H1 (cell line): Measurements from ENCODE around the gene PCED1B. TPM values are rescaled to one million over a fixed set of nuclear protein-coding genes. Genes with fewer than 3 reads are reported as not detected.

ENCODE experiments used
- RFX5 ChIP-seq: IDR thresholded peaks from 2 replicates; pipeline ENCODE4 v1.6.1; 2011; ENCODE audit warnings: low read depth, low read length, improper control_type of control experiment, borderline replicate concordance
- polyA plus RNA-seq, 7 experiments: library from polyadenylated mRNA; depleted of rRNA in 3 of 7; stranded (reverse) in 5 of 7; unstranded in 2 of 7; fragments of >200 nt in 5 of 7; fragments of 200-250 nt in 2 of 7; gene quantifications; 1 replicate in 5 of 7; 2 replicates in 1 of 7; 4 replicates in 1 of 7; pipeline versions ENCODE4 v1.2.1 to v1.2.3, GENCODE V29; 2011 to 2013; ENCODE audit warnings: missing spikeins in 2 of 7, mixed read lengths in 2 of 7
- total RNA-seq: library from RNA; stranded (reverse); fragmentation: NEBNext Ultra II Directional; extraction: Animal tissue kit (Norgen Biotek cat#: 25700); gene quantifications from 2 replicates; pipeline ENCODE4 v1.2.1, GENCODE V29; 2021

Gene PCED1B
- total and polyA plus RNA-seq, 2 of the 8 experiments (the other 6 are each of a cell fraction or from before 2014, with no cell fraction given): 4.7 to 5.4 TPM

DNA sequence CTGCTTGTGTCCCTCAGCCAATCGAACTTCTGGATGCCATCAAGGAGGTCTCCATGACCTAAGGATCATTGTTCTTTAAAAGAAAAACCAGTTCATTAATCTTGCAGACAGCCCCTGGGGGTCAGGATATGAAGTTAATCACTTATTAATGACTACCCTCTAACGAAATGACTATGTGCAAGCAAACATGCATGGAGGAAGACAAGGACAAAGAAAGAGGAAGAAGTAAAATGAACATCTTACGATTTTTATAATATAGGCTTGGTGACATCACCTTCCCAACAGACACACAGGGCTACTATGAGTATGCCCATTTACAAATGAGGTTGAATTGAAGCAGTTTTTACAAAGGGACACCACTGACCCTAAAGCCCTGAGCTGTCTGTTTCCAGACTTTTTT lies 111.5 kb downstream of the PCED1B start (continued):
- no peak for TF ChIP-seq RFX5
- TF ChIP-seq, all 59 proteins: peak for 0
